ENCODE results near the gene CRELD2. TPM values are rescaled to one million over a fixed set of nuclear protein-coding genes. Genes with fewer than 3 reads are reported as not detected.

CRELD2 gene
- total RNA-seq, 1 donor from 2014 or later: 42.7 TPM

DNA sequence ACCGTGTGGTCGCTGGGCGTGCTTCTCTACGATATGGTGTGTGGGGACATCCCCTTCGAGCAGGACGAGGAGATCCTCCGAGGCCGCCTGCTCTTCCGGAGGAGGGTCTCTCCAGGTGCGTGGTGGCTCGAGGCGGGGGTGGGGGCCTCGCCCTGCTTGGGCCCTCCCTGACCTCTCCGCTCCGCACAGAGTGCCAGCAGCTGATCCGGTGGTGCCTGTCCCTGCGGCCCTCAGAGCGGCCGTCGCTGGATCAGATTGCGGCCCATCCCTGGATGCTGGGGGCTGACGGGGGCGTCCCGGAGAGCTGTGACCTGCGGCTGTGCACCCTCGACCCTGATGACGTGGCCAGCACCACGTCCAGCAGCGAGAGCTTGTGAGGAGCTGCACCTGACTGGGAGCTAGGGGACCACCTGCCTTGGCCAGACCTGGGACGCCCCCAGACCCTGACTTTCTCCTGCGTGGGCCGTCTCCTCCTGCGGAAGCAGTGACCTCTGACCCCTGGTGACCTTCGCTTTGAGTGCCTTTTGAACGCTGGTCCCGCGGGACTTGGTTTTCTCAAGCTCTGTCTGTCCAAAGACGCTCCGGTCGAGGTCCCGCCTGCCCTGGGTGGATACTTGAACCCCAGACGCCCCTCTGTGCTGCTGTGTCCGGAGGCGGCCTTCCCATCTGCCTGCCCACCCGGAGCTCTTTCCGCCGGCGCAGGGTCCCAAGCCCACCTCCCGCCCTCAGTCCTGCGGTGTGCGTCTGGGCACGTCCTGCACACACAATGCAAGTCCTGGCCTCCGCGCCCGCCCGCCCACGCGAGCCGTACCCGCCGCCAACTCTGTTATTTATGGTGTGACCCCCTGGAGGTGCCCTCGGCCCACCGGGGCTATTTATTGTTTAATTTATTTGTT, 44.6 kb downstream of the CRELD2 start:
- Histone ChIP-seq H3K27me3 (ENCODE audit: low read depth) (no peaks in the 10 kb centered on the region), H3K9me3 (no peaks in the 10 kb centered on the region), H3K4me3 (peak overlapping the region; percentile 95), H3K27ac (peak overlapping the region; percentile 94), H3K4me1 (peaks cover 75% of the 10 kb centered on the region), H3K36me3 (peaks cover 40% of the 10 kb centered on the region)
- peak; percentile 55 for DNase-seq
- no peak for TF ChIP-seq CTCF (IDR thresholded peaks at IDR 0.05)
- no peak for ATAC-seq
- intact Hi-C loops (cut with DNase I): no loop called here

DNA sequence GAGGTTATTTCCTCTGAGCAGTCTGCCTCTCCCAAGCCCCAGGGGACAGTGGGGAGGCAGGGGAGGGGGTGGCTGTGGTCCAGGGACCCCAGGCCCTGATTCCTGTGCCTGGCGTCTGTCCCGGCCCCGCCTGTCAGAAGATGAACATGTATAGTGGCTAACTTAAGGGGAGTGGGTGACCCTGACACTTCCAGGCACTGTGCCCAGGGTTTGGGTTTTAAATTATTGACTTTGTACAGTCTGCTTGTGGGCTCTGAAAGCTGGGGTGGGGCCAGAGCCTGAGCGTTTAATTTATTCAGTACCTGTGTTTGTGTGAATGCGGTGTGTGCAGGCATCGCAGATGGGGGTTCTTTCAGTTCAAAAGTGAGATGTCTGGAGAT, 45.2 kb downstream of the CRELD2 start:
- intact Hi-C loops (cut with DNase I): no loop called here
- ATAC-seq (no peak), DNase-seq (peak; percentile 45)
- Histone ChIP-seq H3K4me1 (peaks cover 75% of the 10 kb centered on the region), H3K9me3 (no peaks in the 10 kb centered on the region), H3K36me3 (peaks cover 40% of the 10 kb centered on the region), H3K27me3 (ENCODE audit: low read depth) (no peaks in the 10 kb centered on the region), H3K27ac (peak overlapping the region; percentile 94), H3K4me3 (peak overlapping the region; percentile 95)
- no peak for TF ChIP-seq CTCF (IDR thresholded peaks at IDR 0.05)

- ATAC-seq (no peak), DNase-seq (peak; percentile 50)
- H3K9me3 ChIP-seq: no peaks in the 10 kb centered on the region
- no peaks in the 10 kb centered on the region for H3K27me3 ChIP-seq (ENCODE audit: low read depth)
- H3K36me3 ChIP-seq: peaks cover 40% of the 10 kb centered on the region
- H3K4me3 ChIP-seq: peak overlapping the region; percentile 95
- intact Hi-C loops (cut with DNase I): no loop called here
- peaks cover 70% of the 10 kb centered on the region for H3K4me1 ChIP-seq
- peak overlapping the region; percentile 94 for H3K27ac ChIP-seq
- TF ChIP-seq CTCF (IDR thresholded peaks at IDR 0.05): no peak
These were observed 46.0 kb downstream of the CRELD2 start for GRCh38 chr22:49964136-49965090.

DNA sequence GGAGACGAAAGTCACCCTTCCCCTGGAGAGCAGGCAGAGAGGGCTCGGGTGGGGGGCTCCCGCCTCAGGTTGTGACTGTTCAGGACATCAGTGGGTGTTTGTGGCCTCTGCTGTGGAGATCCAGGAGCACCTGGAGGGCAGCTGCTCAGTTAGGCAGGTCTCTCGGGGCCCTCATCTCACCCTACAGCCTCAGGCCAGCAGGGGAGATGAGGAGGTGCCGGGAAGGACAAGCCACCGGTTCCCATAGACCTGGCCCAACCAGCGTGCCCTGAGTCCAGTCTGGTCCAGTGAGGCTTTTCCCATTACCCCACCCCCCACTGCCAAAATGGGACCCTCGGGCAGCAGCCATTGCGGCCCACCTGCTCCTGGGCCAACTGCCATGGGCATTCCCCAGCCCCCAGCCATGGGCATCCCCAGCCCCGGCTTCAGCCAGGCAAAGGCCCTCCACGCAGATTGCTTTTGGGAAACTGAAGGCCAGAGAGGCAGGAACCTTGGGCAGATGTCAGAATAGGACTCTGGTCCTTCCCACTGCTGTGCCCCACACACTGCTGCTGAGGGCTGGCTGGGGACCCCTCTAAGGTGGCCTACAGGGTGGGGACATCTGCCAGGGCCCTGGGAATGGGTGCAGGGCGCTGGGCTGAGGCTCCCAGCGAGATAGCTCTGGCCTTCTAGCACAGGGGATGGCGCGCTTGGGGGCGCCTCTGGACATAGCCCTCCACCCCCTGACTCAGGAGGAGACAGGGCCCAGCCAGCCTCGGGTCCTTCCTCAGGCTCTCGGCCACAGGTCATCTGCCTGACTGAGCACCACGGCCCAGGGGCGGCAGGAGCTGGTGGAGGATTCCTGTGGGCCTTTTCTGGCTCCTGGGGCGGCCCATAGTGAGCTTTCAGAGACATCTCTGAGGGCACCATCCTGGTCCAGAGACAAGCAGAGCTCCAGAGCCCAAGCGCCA, 46.9 kb downstream of the CRELD2 start:
- H3K9me3 ChIP-seq: no peaks in the 10 kb centered on the region
- intact Hi-C loops (cut with DNase I): no loop called here

More for the DNA sequence above, 46.9 kb downstream of the CRELD2 start:
- Histone ChIP-seq H3K4me3 (peak overlapping the region; percentile 95), H3K4me1 (peaks cover 72% of the 10 kb centered on the region), H3K27me3 (ENCODE audit: low read depth) (no peaks in the 10 kb centered on the region), H3K36me3 (peaks cover 40% of the 10 kb centered on the region), H3K27ac (peak overlapping the region; percentile 90)
- DNase-seq: peak; percentile 52
- no peak for ATAC-seq
- TF ChIP-seq CTCF (IDR thresholded peaks at IDR 0.05): no peak

Measured in lower lobe of right lung (tissue), 2 donors.